Mammary epithelial cell (primary cell): ENCODE data around the gene SOAT2.

ENCODE experiments used
- CTCF ChIP-seq, 2 donors: IDR thresholded peaks in 1 of 2; conservative IDR thresholded peaks in 1 of 2; 2 replicates each; pipeline ENCODE4 v1.5.1; 2011 to 2012; ENCODE audit warnings: inconsistent platforms in 2 of 2, low read length in 2 of 2, mild to moderate bottlenecking in 2 of 2, control low read depth in 1 of 2, low read depth in 1 of 2; ENCODE audit not compliant: insufficient read depth in 1 of 2; ENCODE audit errors: extremely low read depth in 1 of 2
- EZH2 ChIP-seq: IDR thresholded peaks from 2 replicates; pipeline ENCODE4 v1.6.1; 2012; ENCODE audit warnings: low read length, inconsistent platforms, borderline replicate concordance

DNA sequence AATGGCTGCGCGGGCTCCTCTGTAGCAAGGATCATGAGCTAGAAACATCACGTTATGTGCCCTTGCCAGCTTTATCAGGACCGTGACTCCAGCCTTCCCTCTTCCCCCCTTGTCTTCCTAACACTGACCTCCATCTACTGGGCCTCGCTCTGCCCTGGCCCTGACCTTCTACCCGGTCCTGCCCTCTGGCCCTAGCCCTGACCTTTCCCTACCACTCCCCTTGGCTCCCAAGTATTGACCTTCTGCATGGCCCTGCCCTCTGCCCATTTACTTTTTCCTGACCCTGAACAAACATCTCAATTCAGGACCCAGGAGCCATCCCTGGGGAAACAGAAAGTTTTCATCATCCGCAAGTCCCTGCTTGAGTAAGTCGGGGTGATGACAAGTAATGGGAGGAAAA, 2.0 kb downstream of the SOAT2 start:
- TF ChIP-seq CTCF (conservative IDR thresholded peaks at IDR 0.05 in 1 of 2, IDR thresholded peaks at IDR 0.05 in 1 of 2; ENCODE audit: extremely low read depth in 1 of 2, insufficient read depth in 1 of 2, low read depth in 1 of 2, low read length in 2 of 2), result no peak
- TF ChIP-seq EZH2, result no peak
